G401.6 (cell line): Measurements from ENCODE around the gene RNU6-1.
A peak's percentile ranks its signal among the peaks of the same experiment; 100 is the strongest.

Experiments used
- FAIRE-seq: peaks from 2 replicates; lab custom pipeline; 2012; peaks lifted over from hg19 to GRCh38; lab: Jason Lieb, UNC

The RNU6-1 gene

GRCh38 chr15:67832897-67833709, 6.7 kb downstream of the RNU6-1 start:
- no peak for FAIRE-seq

- FAIRE-seq = peak; percentile 72
Measured at GRCh38 chr15:67832031-67832551, 7.8 kb downstream of the RNU6-1 start.

DNA sequence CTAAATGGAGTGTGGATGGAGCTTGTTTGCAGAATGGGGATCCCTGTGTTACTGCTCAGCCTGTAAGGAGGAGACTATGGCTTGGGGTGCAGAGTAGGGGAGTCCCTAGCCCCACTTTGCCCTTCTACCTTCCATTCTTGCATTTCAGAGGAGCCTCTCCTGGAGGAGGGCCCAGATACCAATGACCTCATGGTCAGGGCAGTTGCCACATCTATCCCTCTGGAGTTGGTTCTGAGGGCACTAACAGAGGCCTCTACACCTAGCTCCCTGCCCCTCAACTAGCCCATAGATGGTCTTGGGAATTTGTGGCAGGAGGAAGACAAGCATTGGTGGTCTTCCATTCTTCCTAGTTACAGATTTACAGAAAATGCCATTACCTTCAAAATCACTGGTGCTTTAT, 8.5 kb downstream of the RNU6-1 start:
- FAIRE-seq = no peak

GRCh38 chr15:67829647-67830504, 10.0 kb downstream of the RNU6-1 start:
- FAIRE-seq = no peak

- FAIRE-seq = no peak
Measured at GRCh38 chr15:67828969-67829646, 10.7 kb downstream of the RNU6-1 start.

GRCh38 chr15:67828278-67828968, 11.4 kb downstream of the RNU6-1 start:
- FAIRE-seq = no peak

DNA sequence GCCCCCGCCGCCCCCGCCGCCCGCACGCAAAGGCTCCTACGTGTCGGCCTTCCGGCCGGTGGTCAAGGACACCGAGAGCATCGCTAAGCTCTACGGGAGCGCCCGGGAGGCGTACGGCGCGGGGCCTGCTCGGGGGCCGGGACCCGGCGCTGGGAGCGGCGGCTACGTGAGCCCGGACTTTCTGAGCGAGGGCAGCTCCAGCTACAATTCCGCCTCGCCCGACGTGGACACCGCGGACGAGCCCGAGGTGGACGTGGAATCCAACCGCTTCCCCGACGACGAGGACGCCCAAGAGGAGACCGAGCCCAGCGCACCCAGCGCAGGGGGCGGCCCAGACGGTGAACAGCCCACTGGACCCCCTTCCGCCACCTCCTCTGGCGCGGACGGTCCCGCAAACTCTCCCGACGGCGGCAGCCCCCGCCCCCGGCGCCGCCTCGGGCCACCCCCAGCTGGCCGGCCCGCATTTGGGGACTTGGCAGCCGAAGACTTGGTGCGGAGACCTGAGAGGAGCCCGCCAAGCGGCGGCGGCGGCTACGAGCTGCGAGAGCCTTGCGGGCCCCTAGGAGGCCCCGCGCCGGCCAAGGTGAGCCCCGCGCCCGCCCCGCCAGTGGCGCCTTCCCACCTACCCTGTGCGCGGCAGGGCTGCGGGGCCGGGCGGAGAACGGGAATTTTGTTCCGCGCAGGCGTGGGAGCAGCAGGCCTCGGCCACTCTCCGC, 12.1 kb downstream of the RNU6-1 start:
- no peak for FAIRE-seq

DNA sequence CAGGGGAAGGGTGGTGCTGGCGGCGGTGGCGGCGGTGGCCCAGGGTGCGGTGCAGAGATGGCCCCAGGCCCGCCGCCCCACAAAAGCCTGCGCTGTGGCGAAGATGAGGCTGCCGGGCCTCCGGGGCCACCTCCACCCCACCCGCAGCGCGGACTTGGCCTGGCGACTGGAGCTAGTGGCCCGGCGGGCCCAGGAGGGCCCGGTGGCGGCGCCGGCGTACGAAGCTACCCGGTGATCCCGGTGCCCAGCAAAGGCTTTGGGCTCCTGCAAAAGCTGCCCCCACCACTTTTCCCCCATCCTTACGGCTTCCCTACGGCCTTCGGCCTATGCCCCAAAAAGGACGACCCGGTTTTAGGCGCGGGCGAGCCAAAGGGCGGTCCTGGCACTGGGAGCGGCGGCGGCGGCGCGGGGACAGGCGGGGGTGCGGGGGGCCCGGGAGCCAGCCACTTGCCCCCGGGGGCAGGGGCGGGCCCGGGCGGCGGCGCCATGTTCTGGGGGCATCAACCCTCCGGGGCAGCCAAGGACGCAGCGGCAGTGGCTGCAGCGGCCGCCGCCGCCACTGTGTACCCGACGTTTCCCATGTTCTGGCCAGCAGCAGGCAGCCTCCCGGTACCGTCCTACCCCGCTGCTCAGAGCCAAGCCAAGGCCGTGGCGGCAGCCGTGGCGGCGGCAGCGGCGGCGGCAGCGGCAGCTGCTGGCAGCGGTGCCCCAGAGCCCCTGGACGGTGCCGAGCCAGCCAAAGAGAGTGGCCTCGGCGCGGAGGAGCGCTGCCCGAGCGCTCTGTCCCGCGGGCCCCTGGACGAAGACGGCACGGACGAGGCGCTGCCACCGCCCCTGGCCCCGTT, 12.9 kb downstream of the RNU6-1 start:
- no peak for FAIRE-seq

DNA sequence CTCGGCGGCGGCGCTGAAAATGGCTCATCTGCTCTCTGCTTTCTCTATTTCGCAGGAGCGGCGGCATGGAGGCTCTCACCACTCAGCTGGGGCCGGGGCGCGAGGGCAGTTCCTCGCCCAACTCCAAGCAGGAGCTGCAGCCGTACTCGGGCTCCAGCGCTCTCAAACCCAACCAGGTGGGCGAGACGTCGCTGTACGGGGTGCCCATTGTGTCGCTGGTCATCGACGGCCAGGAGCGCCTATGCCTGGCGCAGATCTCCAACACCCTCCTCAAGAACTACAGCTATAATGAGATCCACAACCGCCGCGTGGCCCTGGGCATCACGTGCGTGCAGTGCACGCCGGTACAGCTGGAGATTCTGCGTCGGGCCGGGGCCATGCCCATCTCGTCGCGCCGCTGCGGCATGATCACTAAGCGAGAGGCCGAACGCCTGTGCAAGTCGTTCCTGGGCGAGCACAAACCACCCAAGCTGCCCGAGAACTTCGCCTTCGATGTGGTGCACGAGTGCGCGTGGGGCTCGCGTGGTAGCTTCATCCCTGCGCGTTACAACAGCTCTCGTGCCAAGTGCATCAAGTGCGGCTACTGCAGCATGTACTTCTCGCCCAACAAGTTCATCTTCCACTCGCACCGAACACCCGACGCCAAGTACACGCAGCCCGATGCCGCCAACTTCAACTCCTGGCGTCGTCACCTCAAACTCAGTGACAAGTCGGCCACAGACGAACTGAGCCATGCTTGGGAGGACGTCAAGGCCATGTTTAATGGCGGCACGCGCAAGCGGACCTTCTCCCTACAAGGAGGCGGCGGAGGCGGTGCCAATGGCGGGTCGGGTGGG, 13.7 kb downstream of the RNU6-1 start:
- FAIRE-seq = no peak

DNA sequence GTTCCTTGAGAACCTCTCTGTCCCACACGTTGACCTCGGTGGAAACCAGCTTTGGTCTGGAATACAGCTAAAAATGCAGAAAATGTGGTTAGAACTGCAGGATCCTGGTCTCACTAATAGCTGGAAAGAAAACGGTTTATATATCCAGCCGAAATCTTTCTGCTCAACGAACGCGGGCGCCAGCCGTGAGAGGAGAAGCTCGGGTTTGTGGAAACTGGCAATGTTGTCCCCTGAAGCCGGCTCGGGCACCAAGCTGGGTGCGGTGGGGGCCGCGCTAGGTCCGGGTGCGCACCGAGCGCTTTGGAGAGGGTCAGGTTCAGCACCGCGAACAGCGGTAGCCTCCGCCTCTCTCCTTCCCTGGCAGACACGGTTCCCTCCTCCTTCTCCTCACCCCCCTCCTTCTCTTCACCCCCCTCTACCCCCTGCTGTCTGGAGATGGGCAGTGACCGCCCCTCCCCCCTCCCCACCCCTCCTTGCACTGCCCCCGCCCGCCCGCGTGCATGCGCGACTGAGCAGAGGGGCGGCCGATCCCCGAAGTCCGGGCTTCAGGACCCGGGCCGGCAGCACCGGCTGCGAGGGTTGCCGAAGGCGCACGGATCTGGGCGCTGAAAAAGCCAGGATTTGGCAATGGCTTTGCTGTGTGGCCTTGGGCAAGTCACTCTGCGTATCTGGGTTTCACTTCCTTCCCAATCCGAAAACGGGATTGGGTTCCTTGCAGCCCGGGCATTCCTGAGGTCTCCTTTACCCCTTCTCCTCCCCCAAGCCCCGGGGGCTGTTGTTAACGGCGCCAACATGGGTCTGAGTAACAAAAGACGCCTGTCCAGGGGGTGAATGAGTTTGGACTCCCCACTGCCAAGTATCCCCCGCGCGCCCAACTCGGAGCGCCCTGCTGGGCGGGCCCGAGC, 14.6 kb downstream of the RNU6-1 start, which contains the start of gene SKOR1:
Gene SKOR1, plus strand, starts transcription at position 534 of the 905 bp plus-strand sequence. Its CDS starts 94 bp downstream, at position 628.
- FAIRE-seq = no peak

- FAIRE-seq = no peak
Measured at GRCh38 chr15:67824197-67824968, 15.5 kb downstream of the RNU6-1 start.

GRCh38 chr15:67823314-67824196, 16.3 kb downstream of the RNU6-1 start:
- no peak for FAIRE-seq

- FAIRE-seq = no peak
Measured at GRCh38 chr15:67822537-67823313, 17.1 kb downstream of the RNU6-1 start.

- FAIRE-seq = no peak
Measured at GRCh38 chr15:67821784-67822440, 17.9 kb downstream of the RNU6-1 start.
